BLaER1 (cell line): Measurements from ENCODE around the gene MAGI2.
"Not testable (repeated sequence)": the region's sequence is repeated elsewhere in the genome, so short reads cannot be mapped to it uniquely, and the experiment has no call there.

ENCODE experiments used
- H3K27ac ChIP-seq: shearing (Covaris generic); formaldehyde crosslinking; 2 replicates; pipeline ENCODE4 v1.8.1; 2022
- H3K27me3 ChIP-seq: shearing (Covaris generic); formaldehyde crosslinking; 2 replicates; pipeline ENCODE4 v1.8.1; 2022
- H3K36me3 ChIP-seq: shearing (Covaris generic); formaldehyde crosslinking; 2 replicates; pipeline ENCODE4 v1.8.1; 2022
- H3K4me1 ChIP-seq: shearing (Covaris generic); formaldehyde crosslinking; 2 replicates; pipeline ENCODE4 v1.8.1; 2022
- H3K4me2 ChIP-seq: shearing (Covaris generic); formaldehyde crosslinking; 2 replicates; pipeline ENCODE4 v1.8.1; 2022
- H3K4me3 ChIP-seq: shearing (Covaris generic); formaldehyde crosslinking; 2 replicates; pipeline ENCODE4 v1.8.1; 2022
- H3K9ac ChIP-seq: shearing (Covaris generic); formaldehyde crosslinking; 2 replicates; pipeline ENCODE4 v1.8.1; 2022
- H3K9me3 ChIP-seq: shearing (Covaris generic); formaldehyde crosslinking; 2 replicates; pipeline ENCODE4 v1.8.1; 2022
- H4K20me1 ChIP-seq: shearing (Covaris generic); formaldehyde crosslinking; 2 replicates; pipeline ENCODE4 v1.8.1; 2022
- Cebpa-rat ChIP-seq: shearing (Covaris generic); IDR thresholded peaks from 2 replicates; pipeline ENCODE4 v1.8.1; 2022

The MAGI2 gene

DNA sequence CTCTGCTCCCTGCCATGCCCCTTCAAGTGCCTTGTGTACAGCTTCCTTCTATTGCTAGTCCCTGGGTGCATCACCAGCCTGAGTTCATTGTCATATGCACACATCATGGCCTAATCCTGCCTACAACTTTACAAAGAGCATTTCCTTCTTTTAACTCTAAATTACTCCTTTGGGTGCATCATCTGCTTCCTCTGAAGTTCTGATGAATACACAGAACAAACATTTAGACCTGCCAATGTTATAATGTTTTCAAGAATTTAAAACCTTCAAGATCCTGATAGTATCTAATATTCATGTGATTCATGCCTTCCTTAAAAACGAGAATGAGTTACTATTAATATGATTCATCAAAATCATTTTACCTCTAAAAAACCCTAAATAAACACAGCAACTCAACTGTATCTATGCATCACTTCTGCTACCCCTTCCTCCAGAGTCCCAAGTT, 357.1 kb downstream of the MAGI2 start:
- no peak overlapping the region for H3K27ac ChIP-seq
- H3K4me1 ChIP-seq: no peaks in the 10 kb centered on the region
- no peak for TF ChIP-seq Cebpa-rat
- H3K4me2 ChIP-seq: no peak overlapping the region
- H3K36me3 ChIP-seq: no peaks in the 10 kb centered on the region
- H3K9ac ChIP-seq: no peak overlapping the region
- no peaks in the 10 kb centered on the region for H3K27me3 ChIP-seq
- H3K9me3 ChIP-seq: no peaks in the 10 kb centered on the region
- H4K20me1 ChIP-seq: no peaks in the 10 kb centered on the region
- H3K4me3 ChIP-seq: no peak overlapping the region

DNA sequence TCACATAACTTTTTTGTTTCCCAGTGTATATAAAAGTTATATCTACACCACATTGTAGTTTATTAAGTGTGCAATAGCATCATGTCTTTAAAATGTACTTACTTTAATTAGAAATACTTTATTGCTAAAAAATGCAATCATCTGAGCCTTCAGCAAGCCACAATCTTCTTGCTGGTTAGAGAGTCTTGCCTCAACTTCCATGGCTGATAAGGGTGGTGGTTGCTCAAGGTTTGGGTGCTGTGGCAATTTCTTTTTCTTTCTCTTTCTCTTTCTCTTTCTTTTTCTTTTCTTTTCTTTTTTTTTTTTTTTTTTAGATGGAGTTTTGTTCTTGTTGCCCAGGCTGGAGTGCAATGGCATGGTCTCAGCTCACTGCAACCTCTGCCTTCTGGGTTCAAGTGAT, 360.0 kb downstream of the MAGI2 start:
- H3K4me3 ChIP-seq: no peak overlapping the region
- no peak for TF ChIP-seq Cebpa-rat
- no peak overlapping the region for H3K9ac ChIP-seq
- no peaks in the 10 kb centered on the region for H3K27me3 ChIP-seq
- H3K9me3 ChIP-seq: 0 out of 2 replicates have a peak, but pooled peaks cover 5% of the 10 kb centered on the region
- H3K4me1 ChIP-seq: peaks cover 11% of the 10 kb centered on the region
- H4K20me1 ChIP-seq: no peaks in the 10 kb centered on the region
- no peak overlapping the region for H3K27ac ChIP-seq
- H3K4me2 ChIP-seq: no peak overlapping the region
- no peaks in the 10 kb centered on the region for H3K36me3 ChIP-seq

GRCh38 chr7:79091661-79092060, 361.8 kb downstream of the MAGI2 start:
- 0 out of 2 replicates have a peak, but pooled peaks cover 5% of the 10 kb centered on the region for H3K9me3 ChIP-seq
- H3K4me1 ChIP-seq: peaks cover 11% of the 10 kb centered on the region
- H3K36me3 ChIP-seq: no peaks in the 10 kb centered on the region
- no peaks in the 10 kb centered on the region for H4K20me1 ChIP-seq
- no peak for TF ChIP-seq Cebpa-rat
- H3K4me2 ChIP-seq: no peak overlapping the region
- H3K4me3 ChIP-seq: no peak overlapping the region
- no peaks in the 10 kb centered on the region for H3K27me3 ChIP-seq
- no peak overlapping the region for H3K27ac ChIP-seq
- H3K9ac ChIP-seq: no peak overlapping the region

DNA sequence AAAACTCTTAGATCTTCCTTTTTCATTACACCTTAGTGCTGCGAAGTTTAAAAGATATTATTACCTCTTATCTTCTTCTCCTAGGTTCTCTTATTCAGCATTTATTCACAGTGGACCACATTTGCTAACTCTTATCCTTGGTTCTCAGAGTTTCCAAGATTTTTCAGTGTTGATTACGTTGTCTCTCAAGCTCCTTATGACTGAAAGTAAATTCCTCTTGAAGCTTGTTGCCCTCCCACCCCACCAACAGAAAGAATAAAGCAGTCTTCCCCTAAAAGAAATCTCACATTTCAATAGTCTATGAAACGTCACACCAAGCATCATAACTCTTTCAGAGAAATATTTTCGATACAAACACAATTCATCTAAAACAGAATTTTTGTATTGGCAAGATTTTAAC, 362.5 kb downstream of the MAGI2 start:
- TF ChIP-seq Cebpa-rat: no peak
- Histone ChIP-seq H3K9me3 (0 out of 2 replicates have a peak, but pooled peaks cover 5% of the 10 kb centered on the region), H3K4me3 (no peak overlapping the region), H3K27ac (no peak overlapping the region), H3K9ac (no peak overlapping the region), H3K4me2 (peak overlapping the region; percentile 27), H3K36me3 (no peaks in the 10 kb centered on the region), H3K27me3 (no peaks in the 10 kb centered on the region), H4K20me1 (no peaks in the 10 kb centered on the region), H3K4me1 (peaks cover 11% of the 10 kb centered on the region)

DNA sequence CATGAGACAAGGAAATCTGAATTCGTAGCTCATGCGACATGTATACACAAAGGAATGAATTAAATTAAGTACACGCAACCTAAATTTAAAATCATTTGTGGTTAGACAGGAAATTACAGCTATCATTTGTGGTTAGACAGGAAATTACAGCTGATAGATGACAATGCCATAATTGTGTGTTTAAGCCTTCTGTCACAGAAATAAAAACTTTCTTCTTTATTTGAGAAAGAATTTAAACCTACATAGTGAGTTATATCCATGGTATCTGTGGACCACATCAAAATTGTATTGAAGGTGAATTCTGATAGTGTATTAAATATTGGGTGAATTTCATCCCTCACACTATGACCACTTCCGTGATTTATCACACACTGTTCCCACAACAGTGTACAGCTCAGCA, 362.9 kb downstream of the MAGI2 start:
- no peak for TF ChIP-seq Cebpa-rat
- Histone ChIP-seq H3K36me3 (no peaks in the 10 kb centered on the region), H3K4me3 (no peak overlapping the region), H3K27ac (no peak overlapping the region), H3K9ac (no peak overlapping the region), H3K4me1 (peaks cover 11% of the 10 kb centered on the region), H3K9me3 (0 out of 2 replicates have a peak, but pooled peaks cover 5% of the 10 kb centered on the region), H3K4me2 (peak overlapping the region; percentile 27), H3K27me3 (no peaks in the 10 kb centered on the region), H4K20me1 (no peaks in the 10 kb centered on the region)

DNA sequence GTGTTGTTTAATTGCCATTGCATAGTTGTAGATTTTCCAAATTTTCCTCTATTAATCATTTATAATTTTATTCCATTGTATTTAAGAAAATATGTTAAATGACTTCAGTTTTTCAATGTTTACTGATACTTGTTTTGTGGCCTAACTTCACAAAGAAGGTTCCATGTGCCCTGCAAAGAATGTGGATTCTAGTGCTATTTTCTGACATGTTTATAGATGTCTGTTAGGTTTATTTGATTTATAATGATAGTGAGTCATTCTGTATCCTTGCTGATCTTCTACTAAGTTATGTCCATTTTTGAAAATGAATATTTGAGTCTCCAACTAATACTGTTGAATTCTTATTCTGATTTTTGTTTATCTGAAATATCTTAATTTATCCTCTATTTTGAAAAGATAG, 369.0 kb downstream of the MAGI2 start:
- H3K27ac ChIP-seq: no peak overlapping the region
- no peak for TF ChIP-seq Cebpa-rat

DNA sequence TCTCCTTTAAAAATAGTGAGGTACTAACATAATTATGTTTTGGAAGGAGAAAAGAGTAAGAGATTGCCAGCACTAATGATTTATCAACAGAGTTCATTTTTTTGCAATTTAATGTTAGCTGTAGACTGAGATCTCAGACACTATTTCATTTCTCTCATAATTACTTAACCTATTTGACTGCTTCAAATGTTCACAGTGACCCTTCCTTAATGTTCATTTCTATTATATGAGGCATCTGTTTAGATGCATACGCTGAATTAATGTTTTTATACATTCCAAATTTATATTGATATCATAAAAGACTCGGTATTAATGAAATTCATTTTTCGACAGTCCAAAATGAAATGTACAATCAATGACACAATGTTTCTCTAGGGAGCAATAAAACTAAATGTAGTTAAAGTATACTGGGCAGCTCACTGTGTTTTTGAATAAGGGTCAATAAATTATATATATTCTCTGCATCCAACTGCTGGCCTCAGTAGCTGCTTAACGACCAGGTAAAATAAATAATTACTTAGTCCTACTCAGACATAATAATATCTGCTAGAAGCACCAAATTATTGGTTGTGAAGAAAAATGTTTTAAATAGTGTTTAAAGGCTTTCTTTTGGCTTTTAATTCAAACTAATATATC, 373.4 kb downstream of the MAGI2 start:
- no peaks in the 10 kb centered on the region for H3K4me1 ChIP-seq
- H4K20me1 ChIP-seq: no peaks in the 10 kb centered on the region
- no peaks in the 10 kb centered on the region for H3K27me3 ChIP-seq
- no peak for TF ChIP-seq Cebpa-rat
- H3K4me3 ChIP-seq: no peak overlapping the region
- H3K9me3 ChIP-seq: no peaks in the 10 kb centered on the region
- H3K36me3 ChIP-seq: no peaks in the 10 kb centered on the region
- H3K9ac ChIP-seq: no peak overlapping the region
- no peak overlapping the region for H3K27ac ChIP-seq
- H3K4me2 ChIP-seq: no peak overlapping the region

More for the DNA sequence above, 369.0 kb downstream of the MAGI2 start:
- Histone ChIP-seq H4K20me1 (no peaks in the 10 kb centered on the region), H3K4me2 (no peak overlapping the region), H3K27me3 (no peaks in the 10 kb centered on the region), H3K9me3 (0 out of 2 replicates have a peak, but pooled peaks cover 5% of the 10 kb centered on the region), H3K36me3 (no peaks in the 10 kb centered on the region), H3K4me1 (no peaks in the 10 kb centered on the region), H3K9ac (no peak overlapping the region), H3K4me3 (no peak overlapping the region)

DNA sequence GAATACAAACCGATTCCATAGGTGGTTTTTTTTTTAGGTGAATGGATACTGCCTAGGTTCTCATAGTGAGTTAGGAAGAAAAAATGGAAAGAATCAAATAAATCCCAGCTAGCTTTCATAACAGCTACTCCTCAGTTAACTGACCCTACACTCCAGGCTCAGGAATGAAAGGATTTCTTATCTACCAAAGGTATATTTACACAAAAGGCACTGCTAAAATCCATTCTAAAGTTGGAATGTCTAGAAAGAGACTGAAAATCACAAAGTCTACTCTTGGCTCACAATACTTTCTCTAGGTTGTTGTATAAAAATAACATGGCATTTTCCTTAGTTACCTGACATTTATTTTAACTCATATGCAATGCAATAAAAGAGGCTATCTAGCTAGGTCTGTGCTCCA, 375.2 kb downstream of the MAGI2 start:
- Histone ChIP-seq H3K4me1 (no peaks in the 10 kb centered on the region), H3K4me3 (no peak overlapping the region), H3K9me3 (no peaks in the 10 kb centered on the region), H3K9ac (no peak overlapping the region), H3K27me3 (no peaks in the 10 kb centered on the region), H3K4me2 (no peak overlapping the region), H4K20me1 (no peaks in the 10 kb centered on the region), H3K27ac (no peak overlapping the region), H3K36me3 (no peaks in the 10 kb centered on the region)
- TF ChIP-seq Cebpa-rat: no peak

DNA sequence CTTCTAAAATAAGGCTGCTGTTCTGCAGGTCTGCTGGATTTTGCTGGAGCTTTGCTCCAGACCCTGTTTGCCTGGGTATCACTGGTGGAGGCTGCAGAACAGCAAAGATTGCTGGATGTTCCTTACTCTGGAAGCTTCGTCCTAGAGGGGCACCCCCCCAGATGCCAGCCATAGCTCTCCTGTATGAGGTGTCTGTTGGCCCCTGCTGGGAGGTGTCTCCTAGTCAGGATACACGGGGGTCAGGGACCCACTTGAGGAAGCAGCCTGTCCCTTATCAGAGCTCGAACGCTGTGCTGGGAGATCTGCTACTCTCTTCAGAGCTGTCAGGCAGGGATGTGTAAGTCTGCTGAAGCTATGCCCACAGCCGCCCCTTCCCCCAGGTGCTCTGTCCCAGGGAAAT, 382.3 kb downstream of the MAGI2 start:
- H3K9me3 ChIP-seq, H3K27ac ChIP-seq, H3K27me3 ChIP-seq, H3K36me3 ChIP-seq, H3K4me2 ChIP-seq, H3K9ac ChIP-seq, H4K20me1 ChIP-seq, H3K4me1 ChIP-seq, H3K4me3 ChIP-seq: not testable (repeated sequence)

DNA sequence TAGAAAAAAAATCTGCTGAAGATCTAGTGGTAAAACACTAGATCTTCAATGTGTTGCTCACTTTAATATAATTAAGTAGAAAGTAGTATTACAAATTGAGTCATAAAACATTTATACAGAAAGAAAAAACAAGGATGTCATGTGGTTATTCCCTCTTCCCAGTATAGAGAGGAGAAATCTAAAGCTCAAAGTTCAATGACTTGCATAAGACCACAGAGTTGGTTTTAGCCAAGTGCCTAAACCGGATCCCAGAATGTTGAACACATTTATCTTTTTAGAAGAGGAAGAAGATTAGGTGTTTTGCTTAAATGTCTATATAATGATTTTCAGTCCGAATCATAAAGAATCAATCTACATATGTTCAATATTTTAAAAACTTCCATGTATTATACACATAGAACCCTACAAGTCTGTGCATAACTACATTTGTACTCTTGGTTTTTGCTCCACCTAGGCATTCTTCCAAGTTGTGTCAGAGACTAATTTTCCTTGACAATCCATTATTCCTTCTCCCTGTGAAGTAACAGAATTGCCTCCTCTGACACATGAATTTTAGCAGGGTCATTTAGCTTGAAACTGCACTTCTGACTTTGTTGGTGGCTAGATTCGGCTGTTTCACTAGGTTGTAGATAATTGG, 389.2 kb downstream of the MAGI2 start:
- Histone ChIP-seq H3K4me1 (no peaks in the 10 kb centered on the region), H3K9ac (no peak overlapping the region), H3K27ac (no peak overlapping the region), H3K4me2 (no peak overlapping the region), H3K9me3 (no peaks in the 10 kb centered on the region), H4K20me1 (no peaks in the 10 kb centered on the region), H3K4me3 (no peak overlapping the region), H3K36me3 (no peaks in the 10 kb centered on the region), H3K27me3 (no peaks in the 10 kb centered on the region)
- no peak for TF ChIP-seq Cebpa-rat
